Measurements from ENCODE around the gene CAPRIN1.

Gene CAPRIN1

GRCh38 chr11:34146866-34147265, 95.3 kb downstream of the CAPRIN1 start:
- no peak for DNase-seq

- DNase-seq, result no peak
Observed at GRCh38 chr11:34147581-34147980, 96.0 kb downstream of the CAPRIN1 start.

DNA sequence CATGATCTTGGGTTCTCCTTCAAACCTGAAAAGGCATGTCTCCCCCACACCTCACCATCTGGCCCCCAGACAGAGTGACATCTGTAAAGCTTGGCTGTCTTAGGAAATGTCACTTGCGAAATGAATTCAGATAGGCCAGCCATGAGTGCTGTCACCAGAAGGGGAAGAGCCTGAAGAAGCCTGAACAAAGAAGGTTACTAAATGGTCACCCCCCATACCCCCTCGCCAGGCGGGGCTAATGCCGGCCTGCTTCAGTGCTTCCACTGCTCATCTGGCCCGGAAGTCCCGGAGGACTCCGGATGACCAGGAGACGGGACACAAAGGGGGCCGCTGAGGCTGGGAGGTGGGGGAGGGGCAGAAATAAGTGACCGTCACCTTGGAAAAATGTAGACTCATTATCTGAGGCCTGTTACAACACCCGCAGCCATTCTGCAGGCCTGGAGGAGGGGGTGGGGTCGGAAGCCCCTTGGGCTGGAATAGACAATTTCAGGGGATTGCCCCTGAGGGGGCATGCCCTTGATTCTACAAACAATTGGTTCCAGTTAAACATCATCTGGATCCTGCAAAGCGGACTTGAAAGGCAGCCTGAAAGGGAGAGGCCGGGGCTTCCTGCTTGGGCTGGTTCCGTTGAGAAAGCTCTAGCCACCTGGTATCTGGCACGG, 97.1 kb downstream of the CAPRIN1 start:
- DNase-seq, result no peak

DNA sequence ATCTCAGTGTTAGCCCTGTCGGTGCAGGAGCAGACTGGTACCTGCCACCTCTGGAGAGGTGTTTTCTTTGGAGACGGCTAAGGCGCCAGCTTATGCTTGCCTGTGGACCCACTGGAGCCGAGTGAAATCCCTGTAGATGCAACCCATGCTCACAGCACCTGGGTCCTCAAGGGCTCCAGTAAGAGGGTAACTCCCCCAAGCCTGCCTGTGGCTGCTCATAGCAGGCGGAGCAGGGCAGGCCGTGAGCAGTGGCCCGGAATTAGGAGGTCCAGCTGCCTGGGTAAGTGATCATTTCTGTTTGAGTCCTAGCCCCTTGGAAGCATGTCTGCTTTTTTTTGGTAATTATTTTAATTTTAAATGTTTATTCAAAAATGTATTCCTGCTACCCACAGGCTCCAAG, 97.7 kb downstream of the CAPRIN1 start:
- no peak for DNase-seq

DNA sequence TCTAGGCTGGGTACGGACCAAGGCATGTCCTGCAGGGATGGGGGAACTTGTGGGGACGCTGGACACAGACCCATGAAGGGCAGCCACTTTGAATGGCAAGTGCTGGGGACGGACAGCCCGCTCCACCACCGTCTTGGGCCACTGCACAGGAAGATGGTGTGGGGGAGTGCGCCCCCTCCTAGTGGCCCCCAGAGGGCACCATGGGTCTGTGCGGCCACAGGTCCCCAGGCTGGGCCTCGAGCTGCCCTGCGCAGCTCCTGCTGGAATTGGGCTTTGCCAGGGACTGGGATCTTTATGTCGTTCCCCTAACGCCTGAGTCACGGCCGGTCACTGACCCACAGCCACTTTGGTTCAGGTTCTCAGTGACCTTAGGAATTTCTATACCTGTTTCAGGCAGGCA, 98.3 kb downstream of the CAPRIN1 start:
- no peak for DNase-seq

DNA sequence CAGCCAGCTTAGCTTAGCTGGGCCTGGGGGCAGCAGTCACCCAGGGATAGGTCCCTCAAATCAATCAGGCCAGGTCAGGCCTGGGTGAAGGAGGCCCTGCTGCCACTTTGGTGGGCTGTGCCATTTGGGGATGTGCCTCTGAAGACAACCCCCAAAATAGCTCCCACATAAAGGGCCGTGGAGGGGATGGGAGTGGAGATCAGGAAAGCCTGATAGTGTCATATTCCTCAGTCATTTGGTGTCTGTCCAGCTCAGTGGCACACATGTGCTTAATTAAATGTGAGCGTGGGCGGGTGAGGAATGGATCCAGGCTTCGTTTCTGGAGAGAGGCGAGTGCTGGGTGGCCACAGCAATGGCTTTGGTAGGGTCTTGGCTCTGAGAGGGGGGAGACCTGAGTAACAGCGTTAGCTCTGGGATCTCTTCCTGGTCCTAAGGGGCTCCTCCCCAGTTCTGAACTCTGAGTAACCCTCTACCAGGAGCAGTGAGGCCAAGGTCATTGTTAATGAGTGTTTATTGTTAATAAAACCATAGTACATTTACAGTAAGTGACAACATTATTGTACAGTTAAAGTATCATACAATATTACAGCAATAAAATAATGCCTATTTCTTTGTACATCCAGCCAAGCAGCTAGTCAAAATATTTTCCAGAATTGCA, 99.1 kb downstream of the CAPRIN1 start:
- DNase-seq, result no peak
